HG02943 (cell line): ENCODE results near the gene CENATAC.
A peak's percentile ranks its signal among the peaks of the same experiment; 100 is the strongest.
"Not testable (repeated sequence)": the region's sequence is repeated elsewhere in the genome, so short reads cannot be mapped to it uniquely, and the experiment has no call there.

ENCODE experiments used
- ATAC-seq: cut with Tn5 transposase; IDR thresholded peaks from one replicate; pipeline ENCODE4 v1.9.1; 2021; ENCODE audit warnings: mild to moderate bottlenecking, low read depth, moderate library complexity; ENCODE audit not compliant: unreplicated experiment

Gene CENATAC

DNA sequence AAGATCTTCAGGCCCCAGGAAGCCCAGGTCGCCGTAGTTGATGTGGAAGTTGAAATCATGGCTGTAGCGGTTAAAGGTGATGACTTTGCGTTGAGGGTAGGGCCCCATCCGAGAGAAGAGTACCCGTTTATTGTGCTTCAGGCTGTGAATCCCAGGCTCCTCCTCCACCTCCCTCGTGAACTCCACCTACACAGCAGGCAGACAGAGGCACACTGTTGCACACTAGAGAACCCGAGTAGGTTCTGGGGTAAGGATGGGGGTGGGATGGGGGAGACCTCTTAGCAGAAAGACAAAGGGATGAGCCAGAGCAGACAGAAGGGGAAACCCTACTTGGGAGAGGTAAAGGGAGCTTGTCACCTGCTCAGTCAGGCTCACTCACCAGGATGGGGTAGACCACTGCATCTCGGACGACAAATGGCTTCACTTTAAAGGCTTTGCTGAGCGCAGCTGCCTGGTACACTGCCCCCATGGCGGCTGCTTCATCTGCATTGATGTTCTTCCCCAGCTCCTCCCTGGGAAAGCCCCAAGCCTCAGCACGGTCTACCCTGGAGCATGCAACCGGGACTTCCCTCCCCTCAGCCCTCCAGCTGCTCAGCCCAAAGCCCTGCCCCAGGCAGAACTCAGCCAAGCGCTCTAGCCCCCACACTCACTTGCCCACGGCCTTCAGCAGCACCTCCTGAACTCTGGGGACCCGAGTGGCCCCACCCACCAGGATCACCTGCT is 53.7 kb downstream of the CENATAC start:
- no peak for ATAC-seq

DNA sequence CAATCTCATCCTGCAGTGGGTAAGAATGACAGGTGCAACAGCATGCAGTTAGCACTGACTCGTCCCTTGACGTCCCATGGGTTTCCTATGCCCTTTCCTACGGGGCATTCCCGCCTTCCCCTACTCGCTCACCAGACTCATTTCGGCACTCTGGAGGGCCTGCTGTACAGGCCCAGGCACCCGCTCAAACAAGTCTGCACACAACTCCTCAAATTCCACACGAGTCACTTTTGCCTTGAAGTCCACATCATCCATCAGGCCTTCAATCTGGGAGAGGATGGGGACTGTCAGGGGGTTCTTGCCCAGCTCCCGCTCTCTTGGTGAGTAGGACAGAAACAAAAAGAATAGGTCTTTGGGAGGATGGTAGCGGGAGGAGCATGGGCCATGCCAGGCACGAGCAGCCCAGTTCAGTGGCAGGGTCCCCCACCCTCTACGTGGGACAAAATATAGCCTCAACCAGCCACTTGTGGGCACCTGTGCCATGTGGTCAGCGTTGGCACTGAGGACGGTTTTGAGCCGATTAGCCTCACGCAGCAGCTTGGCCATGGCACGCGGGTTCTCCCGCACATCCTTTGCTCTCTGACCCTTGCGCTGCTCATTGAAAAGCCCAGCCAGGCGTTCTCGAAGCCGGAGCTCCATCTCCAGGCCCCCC is 54.4 kb downstream of the CENATAC start:
- ATAC-seq = no peak

- no peak for ATAC-seq
These were observed 56.5 kb downstream of the CENATAC start for GRCh38 chr11:119054418-119054817.

GRCh38 chr11:119055901-119056300 is 58.0 kb downstream of the CENATAC start:
- no peak for ATAC-seq

- ATAC-seq = peak; percentile 13
These were observed 58.6 kb downstream of the CENATAC start for GRCh38 chr11:119056421-119056999.

DNA sequence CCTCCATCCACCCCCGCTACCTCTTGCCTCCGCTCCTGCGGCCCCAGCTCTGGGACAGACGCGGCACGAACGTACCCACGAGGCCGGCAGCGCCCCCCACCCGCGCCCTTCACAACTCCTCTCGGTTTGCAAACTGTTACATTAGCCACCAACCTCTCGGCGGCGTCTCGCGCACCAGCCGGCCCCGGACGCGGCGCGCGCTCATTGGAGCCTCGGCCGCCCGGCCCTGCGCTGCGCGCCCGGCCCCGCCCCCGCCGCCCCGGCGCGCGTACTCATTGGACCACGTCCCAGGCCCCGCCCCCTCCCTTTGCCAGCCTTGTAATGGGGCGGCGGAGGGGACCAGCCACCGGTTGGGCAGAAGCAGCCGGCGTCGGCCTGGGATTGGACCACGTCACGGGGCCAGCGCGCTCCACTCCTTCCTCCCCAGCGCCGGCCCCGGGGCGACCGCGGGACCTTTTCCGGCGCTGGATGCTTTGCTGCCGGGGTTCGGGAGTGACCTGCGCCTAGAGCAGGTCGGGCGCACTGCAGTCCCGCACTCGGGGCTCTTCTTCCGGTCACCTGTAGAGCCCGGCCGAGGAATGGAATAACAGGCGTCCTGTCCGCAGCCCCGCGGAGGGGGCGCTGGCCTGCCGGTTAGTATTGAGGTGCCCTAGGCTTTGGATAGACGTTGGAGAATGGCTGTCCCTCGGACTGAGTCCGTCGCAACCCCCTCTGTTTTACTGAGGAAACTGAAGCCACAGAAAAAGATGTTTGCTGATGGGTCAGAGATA is 59.2 kb downstream of the CENATAC start, which contains the start of gene HYOU1:
Gene HYOU1 (minus strand): TSS at position 206 of the 770 bp plus-strand sequence. CDS start 1,045 bp downstream, outside the sequence.
- peak; percentile 83 for ATAC-seq

DNA sequence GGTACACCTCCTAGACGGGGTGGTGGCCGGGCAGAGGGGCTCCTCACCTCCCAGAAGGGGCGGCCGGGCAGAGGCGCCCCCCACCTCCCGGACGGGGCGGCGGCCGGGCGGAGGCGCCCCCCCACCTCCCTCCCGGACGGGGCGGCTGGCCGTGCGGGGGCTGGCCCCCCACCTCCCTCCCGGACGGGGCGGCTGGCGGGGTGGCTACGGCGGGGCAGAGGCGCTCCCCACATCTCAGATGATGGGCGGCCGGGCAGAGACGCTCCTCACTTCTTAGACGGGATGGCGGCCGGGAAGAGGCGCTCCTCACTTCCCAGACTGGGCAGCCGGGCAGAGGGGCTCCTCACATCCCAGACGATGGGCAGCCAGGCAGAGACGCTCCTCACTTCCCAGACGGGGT is 61.2 kb downstream of the CENATAC start:
- ATAC-seq = not testable (repeated sequence)

GRCh38 chr11:119061256-119061655 is 63.3 kb downstream of the CENATAC start:
- no peak for ATAC-seq

DNA sequence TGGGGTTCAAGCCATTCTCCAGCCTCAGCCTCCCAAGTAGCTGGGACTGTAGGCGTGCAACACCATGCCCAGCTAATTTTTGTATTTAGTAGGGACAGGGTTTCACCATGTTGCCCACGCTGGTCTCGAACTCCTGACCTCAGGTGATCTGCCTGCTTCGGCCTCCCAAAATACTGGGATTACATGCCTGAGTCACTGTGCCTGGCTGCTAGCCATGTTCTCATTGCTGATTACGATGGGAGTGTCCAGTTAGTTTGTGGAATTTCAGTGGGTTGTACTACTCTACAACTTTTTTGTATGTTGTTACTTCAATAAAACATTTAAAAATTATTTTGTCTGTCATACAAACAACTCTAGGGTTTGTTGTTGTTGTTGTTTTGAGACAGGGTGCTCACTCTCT is 64.8 kb downstream of the CENATAC start:
- ATAC-seq = no peak

GRCh38 chr11:119065369-119065768 is 67.4 kb downstream of the CENATAC start:
- ATAC-seq = no peak
